HG03565 (cell line): ENCODE data around the gene TPRN.

Source experiments
- ATAC-seq: cut with Tn5 transposase; IDR thresholded peaks from one replicate; pipeline ENCODE4 v1.9.1; 2021; ENCODE audit warnings: mild to moderate bottlenecking, moderate library complexity; ENCODE audit not compliant: unreplicated experiment

TPRN gene

GRCh38 chr9:137175345-137175961 lies 25.1 kb downstream of the TPRN start:
- ATAC-seq = no peak

- no peak for ATAC-seq
These were observed 25.7 kb downstream of the TPRN start for GRCh38 chr9:137174722-137175293.

- ATAC-seq = no peak
These were observed 26.5 kb downstream of the TPRN start for GRCh38 chr9:137173796-137174664.

- no peak for ATAC-seq
These were observed 27.4 kb downstream of the TPRN start for GRCh38 chr9:137172901-137173795.

GRCh38 chr9:137171149-137171900 lies 29.2 kb downstream of the TPRN start:
- no peak for ATAC-seq

GRCh38 chr9:137170486-137171148 lies 29.9 kb downstream of the TPRN start:
- ATAC-seq = no peak

- ATAC-seq = no peak
These were observed 30.6 kb downstream of the TPRN start, which contains the start of gene LRRC26 for GRCh38 chr9:137169896-137170358. LRRC26 (minus strand) TSS chr9:137170051; CDS start chr9:137169943, 108 bp downstream.

GRCh38 chr9:137168904-137169856 lies 31.4 kb downstream of the TPRN start:
- no peak for ATAC-seq

GRCh38 chr9:137168573-137168903 lies 32.0 kb downstream of the TPRN start:
- ATAC-seq = no peak

- ATAC-seq = no peak
These were observed 32.6 kb downstream of the TPRN start for GRCh38 chr9:137167747-137168572.

- no peak for ATAC-seq
These were observed 33.2 kb downstream of the TPRN start for GRCh38 chr9:137167277-137167746.

- no peak for ATAC-seq
These were observed 33.9 kb downstream of the TPRN start for GRCh38 chr9:137166380-137167229.

- no peak for ATAC-seq
These were observed 35.2 kb downstream of the TPRN start for GRCh38 chr9:137165250-137165836.

- no peak for ATAC-seq
These were observed 35.9 kb downstream of the TPRN start for GRCh38 chr9:137164370-137165249.

GRCh38 chr9:137163805-137164204 lies 36.7 kb downstream of the TPRN start:
- ATAC-seq = no peak
